Heart left ventricle (tissue), 16 donors: ENCODE results near the gene ABCC8. TPM values are rescaled to one million over a fixed set of nuclear protein-coding genes. Genes with fewer than 3 reads are reported as not detected.

Source experiments
- ATAC-seq, 4 donors: fragments of 200-7000 bp; cut with Tn5 transposase; one replicate each; pipeline ENCODE4 v1.9.1; 2020 to 2022; ENCODE audit warnings: moderate library complexity in 4 of 4, mild to moderate bottlenecking in 3 of 4, moderate number of reproducible peaks in 1 of 4
- DNase-seq, 5 donors: peaks; one replicate each; pipeline ENCODE4 v3.0.0-alpha.2; 2020
- H3K27ac ChIP-seq, 12 donors: fragments of 200-600 bp; sonication (generic) in 4 of 12; one replicate each; pipeline versions ENCODE4 v1.5.0 to v1.8.0; 2016 to 2022; ENCODE audit warnings: mild to moderate bottlenecking in 2 of 12
- H3K27me3 ChIP-seq, 9 donors: fragments of 200-600 bp; sonication (generic) in 2 of 9; one replicate each; pipeline versions ENCODE4 v1.5.1 to v1.8.0; 2016 to 2022; ENCODE audit warnings: mild to moderate bottlenecking in 3 of 9
- H3K36me3 ChIP-seq, 9 donors: fragments of 200-600 bp; sonication (generic) in 2 of 9; one replicate each; pipeline versions ENCODE4 v1.5.0 to v1.8.0; 2018 to 2022; ENCODE audit warnings: mild to moderate bottlenecking in 2 of 9
- H3K4me1 ChIP-seq, 12 donors: fragments of 200-600 bp; sonication (generic) in 4 of 12; one replicate each; pipeline versions ENCODE4 v1.5.0 to v1.8.0; 2016 to 2022; ENCODE audit warnings: mild to moderate bottlenecking in 3 of 12
- H3K4me3 ChIP-seq, 12 donors: fragments of 200-600 bp; sonication (generic) in 4 of 12; one replicate each; pipeline versions ENCODE4 v1.5.0 to v1.8.0; 2017 to 2022; ENCODE audit warnings: mild to moderate bottlenecking in 9 of 12, moderate library complexity in 4 of 12
- H3K9me3 ChIP-seq, 12 donors: fragments of 200-600 bp; sonication (generic) in 4 of 12; one replicate each; pipeline versions ENCODE4 v1.5.0 to v1.8.0; 2016 to 2022; ENCODE audit warnings: mild to moderate bottlenecking in 1 of 12
- CTCF ChIP-seq, 12 donors: fragments of 200-600 bp; sonication (generic) in 4 of 12; IDR thresholded peaks; one replicate each; pipeline versions ENCODE4 v1.5.0 to v1.8.0; 2018 to 2022; ENCODE audit warnings: antibody characterized with exemption in 12 of 12, mild to moderate bottlenecking in 5 of 12
- POLR2A ChIP-seq, 2 donors: fragments of 450-650 bp; IDR thresholded peaks; one replicate each; pipeline ENCODE4 v1.6.1; 2017; ENCODE audit warnings: antibody characterized with exemption in 2 of 2, mild to moderate bottlenecking in 2 of 2, moderate library complexity in 2 of 2
- WGBS, 4 donors: extraction: QIAGEN DNeasy Blood & Tissue Kit in 2 of 4; methylation state at CpG; one replicate each; pipeline versions ENCODE4 v1.1.5 to v1.1.7; 2013 to 2018; 5-methylcytosine and 5-hydroxymethylcytosine counted together
- intact Hi-C, 10 donors: fragments of 100-400 bp; cut with DNase I; formaldehyde crosslinking; loops; one replicate each; pipeline versions ENCODE4 v1.11.1 to v1.14.2; 2022
- long read RNA-seq, 3 donors: library from polyadenylated mRNA; unstranded; transcript quantifications; one replicate each; pipeline ENCODE4 v2.0.0, GENCODE V29; 2020 to 2021
- polyA plus RNA-seq, 2 donors: library from polyadenylated mRNA; stranded (reverse); fragments of 200-250 nt; gene quantifications; one replicate each; pipeline ENCODE4 v1.2.3, GENCODE V29; 2013
- total RNA-seq, 9 donors: library from RNA; depleted of rRNA in 2 of 9; stranded (reverse); fragments of >200 nt in 2 of 9; fragmentation: NEBNext Ultra II Directional in 3 of 9; extraction: Animal tissue kit (Norgen Biotek cat#: 25700) in 3 of 9; gene quantifications; one replicate each; pipeline versions ENCODE4 v1.1.0 to v1.2.4, GENCODE V29; 2016 to 2023
- donor health status: ischemic (EF 13 %, LVEDD 7.1; RV severe dilation, severe dysfunction).
- donor health status: healthy with polysubstance abuse.
- donor health status: DM: no; HTN: yes; CAD: no.
- donor health status: DM: no; HTN: no; CAD: no.
- donor health status: ischemic (EF 25% LVEDD 6.9; RV normal size, moderate dysfunction).
- donor health status: ischemic (EF 25% LVEDD 5.7; RV mildly dilated, moderate dysfunction).
- donor health status: healthy.
- donor health status: DM: yes; HTN: yes; CAD: no.
- donor health status: ischemic (EF 35%, LVEDD 5.7; RV mildly dilated, moderate dysfunction).
- donor health status: nonischemic (EF 11% LVEDD 7.7; RV severe dilation, severe dysfunction).
- donor health status: DM: yes; HTN: yes; CAD: no.
- donor health status: PGD.
- donor health status: ischemic (EF 29% LVEDD 5.4; RV normal size, mild dysfunction).
- donor health status: nonischemic (EF 23%, LVEDD 6.1; RV moderate dilation, normal function).

Gene ABCC8
- 1 to 10 TPM; 1.3 to 9.6 (median 3.6) TPM for total RNA-seq
- 1 to 10 TPM in 1 of 2 donors, under 1 TPM in 1; 0.69 to 7.5 TPM for polyA plus RNA-seq
- long read RNA-seq, donor 1, partial matches to known transcripts: 4 of 6 reads
- long read RNA-seq, donor 1, other reads (novel, unspliced or antisense): 2 of 6 reads
- long read RNA-seq, donor 2, partial matches to known transcripts: 5 of 7 reads
- long read RNA-seq, donor 2, other reads (novel, unspliced or antisense): 2 of 7 reads
- long read RNA-seq, donor 3, partial matches to known transcripts: 3 of 4 reads
- long read RNA-seq, donor 3, other reads (novel, unspliced or antisense): 1 of 4 reads

DNA sequence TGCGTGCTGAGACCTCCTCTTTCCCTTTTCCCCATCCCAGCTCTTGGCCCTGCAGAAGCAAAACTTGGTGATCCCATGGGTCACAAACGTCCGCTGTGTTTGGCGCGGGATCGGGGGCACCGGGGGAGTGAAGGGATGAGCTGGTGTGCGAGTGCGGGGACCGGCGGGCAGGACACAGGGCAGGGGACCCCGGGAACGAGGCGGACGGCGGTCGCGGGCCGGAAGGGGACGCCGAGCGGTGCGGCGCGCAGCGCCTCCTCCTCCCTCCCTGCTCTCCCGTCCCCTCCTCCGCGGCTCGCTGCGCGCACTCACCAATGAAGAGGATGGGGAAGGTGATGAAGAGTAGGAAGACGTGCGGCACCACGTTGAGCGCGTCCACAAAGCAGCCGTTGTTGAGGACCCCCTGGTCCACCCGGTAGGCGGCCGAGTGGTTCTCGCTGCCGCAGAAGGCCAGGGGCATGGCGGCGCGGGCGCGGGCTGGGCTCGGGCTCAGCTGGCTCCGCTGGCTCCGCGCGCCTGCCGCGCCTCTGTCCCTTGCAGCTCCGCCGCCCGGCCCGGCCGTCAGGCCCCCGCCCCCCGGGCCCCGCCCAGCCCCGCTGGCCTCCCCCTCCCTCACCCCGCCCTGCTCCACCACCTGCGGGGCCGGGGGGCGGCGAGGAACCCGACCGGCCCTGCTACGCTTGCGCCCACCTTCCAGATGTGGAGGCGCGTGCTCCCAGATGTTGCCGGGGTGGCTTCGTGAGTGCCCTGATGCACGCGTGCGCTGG is at the start of gene ABCC8:
TSS of gene ABCC8 (minus strand) at position 529 of the 767 bp plus-strand sequence. CDS start at position 460, 69 bp downstream.
- Histone ChIP-seq H3K27me3 (peaks cover 0 to 57% (median 17%) of the 10 kb centered on the region in 9 donors), H3K36me3 (no peaks in the 10 kb centered on the region), H3K9me3 (no peaks in the 10 kb centered on the region), H3K4me1 (peaks cover 0 to 16% (median 0%) of the 10 kb centered on the region in 12 donors), H3K27ac (no peak within 1 kb of the TSS), H3K4me3 (peak within 1 kb of the TSS in 11 of 12 donors; percentile 35 to 57 (median 51))
- no peak for DNase-seq
- intact Hi-C loops: no loop called here
- WGBS, 4 donors: 1 to 3% (median 1%) methylated on average over 47 to 80 of the region's 80 CpGs
- TF ChIP-seq CTCF (IDR thresholded peaks at IDR 0.05) (no peak), POLR2A (IDR thresholded peaks at IDR 0.05) (no peak)
- peak in 2 of 4 donors; percentile 43 to 64 for ATAC-seq

DNA sequence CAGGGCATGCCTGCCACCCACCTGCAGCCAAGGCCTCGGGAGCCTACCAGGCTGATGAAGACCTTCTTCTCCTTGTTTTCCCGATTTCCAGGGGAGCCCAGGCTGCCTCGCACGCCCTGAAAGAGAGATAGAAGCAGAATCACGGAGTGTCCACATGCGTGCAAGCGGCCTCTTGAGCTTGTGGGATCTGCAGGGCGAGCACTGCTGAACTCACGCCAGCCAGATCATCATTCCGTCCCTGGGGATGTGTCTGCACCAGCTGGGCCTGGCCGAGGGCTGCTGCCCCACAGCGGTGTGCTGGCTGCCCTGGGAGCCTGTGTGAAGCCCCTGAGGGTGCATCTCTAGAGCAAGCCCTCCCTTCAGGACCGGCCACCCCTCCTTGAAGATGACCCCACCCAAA is 49.7 kb upstream of the ABCC8 start:
- DNase-seq (no peak), ATAC-seq (no peak)
- peaks cover 0 to 13% (median 1%) of the 10 kb centered on the region in 12 donors for H3K4me1 ChIP-seq
- no peaks in the 10 kb centered on the region for H3K9me3 ChIP-seq
- no peak overlapping the region for H3K4me3 ChIP-seq
- intact Hi-C loops: loop anchor here in 4 of 10 donors (5.0 to 10.0 kb wide), 3 partner anchors 144 to 294 kb away; no protein-coding TSS in a partner anchor
- no peaks in the 10 kb centered on the region for H3K36me3 ChIP-seq
- TF ChIP-seq CTCF (IDR thresholded peaks at IDR 0.05) (no peak), POLR2A (IDR thresholded peaks at IDR 0.05) (no peak)
- no peaks in the 10 kb centered on the region for H3K27me3 ChIP-seq
- WGBS, 4 donors: 79 to 92% (median 88%) methylated on average over 12 to 13 of the region's 13 CpGs
- no peak overlapping the region for H3K27ac ChIP-seq

GRCh38 chr11:17525570-17525969 is 48.9 kb upstream of the ABCC8 start:
- no peaks in the 10 kb centered on the region for H3K27me3 ChIP-seq
- intact Hi-C loops: loop anchor here in 4 of 10 donors (5.0 to 10.0 kb wide), 3 partner anchors 143 to 293 kb away; no protein-coding TSS in a partner anchor
- H3K27ac ChIP-seq: no peak overlapping the region
- H3K36me3 ChIP-seq: no peaks in the 10 kb centered on the region
- no peak overlapping the region for H3K4me3 ChIP-seq
- WGBS, 4 donors: 90 to 91% (median 91%) methylated on average over 4 of the region's 4 CpGs
- H3K9me3 ChIP-seq: no peaks in the 10 kb centered on the region
- DNase-seq: no peak
- peaks cover 0 to 13% (median 1%) of the 10 kb centered on the region in 12 donors for H3K4me1 ChIP-seq
- TF ChIP-seq CTCF (IDR thresholded peaks at IDR 0.05) (no peak), POLR2A (IDR thresholded peaks at IDR 0.05) (no peak)
- ATAC-seq: no peak

GRCh38 chr11:17524221-17524620 is 47.6 kb upstream of the ABCC8 start:
- H3K27ac ChIP-seq: no peak overlapping the region
- H3K36me3 ChIP-seq: no peaks in the 10 kb centered on the region
- ATAC-seq (no peak), DNase-seq (no peak)
- TF ChIP-seq CTCF (IDR thresholded peaks at IDR 0.05) (no peak), POLR2A (IDR thresholded peaks at IDR 0.05) (no peak)
- no peak overlapping the region for H3K4me3 ChIP-seq
- intact Hi-C loops: loop anchor here in 2 of 10 donors (10.0 kb wide), 1 partner anchor 289 kb away; no protein-coding TSS in a partner anchor
- no peaks in the 10 kb centered on the region for H3K9me3 ChIP-seq
- 91 to 94% (median 93%) methylated on average over 7 to 9 of the region's 9 CpGs for WGBS, 4 donors
- no peaks in the 10 kb centered on the region for H3K27me3 ChIP-seq
- H3K4me1 ChIP-seq: peaks cover 0 to 13% (median under 1%) of the 10 kb centered on the region in 12 donors
